Type B pancreatic cell (in vitro differentiated cells): ENCODE measurements around the gene ILRUN. TPM values are rescaled to one million over a fixed set of nuclear protein-coding genes. Genes with fewer than 3 reads are reported as not detected.
"Not testable (repeated sequence)": the region's sequence is repeated elsewhere in the genome, so short reads cannot be mapped to it uniquely, and the experiment has no call there.

Experiments used
- DNase-seq: peaks from one replicate; pipeline ENCODE4 v3.0.0; 2021; ENCODE audit warnings: mixed read lengths; ENCODE audit not compliant: unreplicated experiment; ENCODE audit errors: extremely low spot score
- H3K27ac Mint-ChIP-seq: 2 replicates; pipeline ENCODE4 v1.8.0; 2021; ENCODE audit warnings: mild to moderate bottlenecking, mixed read lengths
- H3K27me3 Mint-ChIP-seq: 2 replicates; pipeline ENCODE4 v1.8.0; 2021; ENCODE audit warnings: mixed read lengths
- H3K36me3 Mint-ChIP-seq: 2 replicates; pipeline ENCODE4 v1.8.0; 2021; ENCODE audit warnings: mixed read lengths
- H3K4me1 Mint-ChIP-seq: one replicate; pipeline ENCODE4 v1.8.0; 2021; ENCODE audit warnings: mixed read lengths; ENCODE audit not compliant: unreplicated experiment
- H3K4me3 Mint-ChIP-seq: 2 replicates; pipeline ENCODE4 v1.8.0; 2021; ENCODE audit warnings: mild to moderate bottlenecking, mixed read lengths
- H3K9me3 Mint-ChIP-seq: 2 replicates; pipeline ENCODE4 v1.8.0; 2021; ENCODE audit warnings: mixed read lengths
- CTCF ChIP-seq: fragments of 200-600 bp; sonication (generic); conservative IDR thresholded peaks from 2 replicates; pipeline ENCODE4 v1.5.0; 2021; ENCODE audit warnings: antibody characterized with exemption, mild to moderate bottlenecking
- long read RNA-seq: library from polyadenylated mRNA; unstranded; transcript quantifications from one replicate; pipeline ENCODE4 v2.0.0, GENCODE V29; 2020
- total RNA-seq: library from RNA; stranded (reverse); gene quantifications from 2 replicates; pipeline ENCODE4 v1.2.1, GENCODE V29; 2021; ENCODE audit warnings: low replicate concordance

Gene ILRUN
- total RNA-seq, result 60.3 and 83.4 TPM in 2 replicates
- long read RNA-seq, full-length matches to known transcripts, result 5 of 43 reads
- long read RNA-seq, partial matches to known transcripts, result 3 of 43 reads
- long read RNA-seq, other reads (novel, unspliced or antisense), result 35 of 43 reads

- H3K27ac Mint-ChIP-seq, result peak within 1 kb of the TSS; percentile 97
- H3K27me3 Mint-ChIP-seq, result no peaks in the 10 kb centered on the region
- H3K36me3 Mint-ChIP-seq, result peaks cover 7% of the 10 kb centered on the region
- TF ChIP-seq CTCF, result no peak
- peaks cover 31% of the 10 kb centered on the region for H3K4me1 Mint-ChIP-seq
- no peaks in the 10 kb centered on the region for H3K9me3 Mint-ChIP-seq
- peak within 1 kb of the TSS; percentile 99 for H3K4me3 Mint-ChIP-seq
- peak; percentile 96 for DNase-seq
These were observed at the start of gene ILRUN for GRCh38 chr6:34696739-34697543. Gene ILRUN (minus strand): TSS chr6:34696767. CDS start chr6:34696603, 164 bp downstream.

GRCh38 chr6:34745277-34746103 is 48.9 kb upstream of the ILRUN start:
- peak overlapping the region; percentile 11 for H3K4me3 Mint-ChIP-seq
- DNase-seq, result no peak
- TF ChIP-seq CTCF, result no peak

GRCh38 chr6:34744294-34744647 is 47.7 kb upstream of the ILRUN start:
- H3K27me3 Mint-ChIP-seq, H3K9me3 Mint-ChIP-seq, H3K27ac Mint-ChIP-seq, H3K36me3 Mint-ChIP-seq, H3K4me1 Mint-ChIP-seq, H3K4me3 Mint-ChIP-seq, DNase-seq: not testable (repeated sequence)

More at GRCh38 chr6:34745277-34746103, 48.9 kb upstream of the ILRUN start:
- H3K27ac Mint-ChIP-seq, result peak overlapping the region; percentile 78
- H3K4me1 Mint-ChIP-seq, result peaks cover 3% of the 10 kb centered on the region
- no peaks in the 10 kb centered on the region for H3K9me3 Mint-ChIP-seq
- no peaks in the 10 kb centered on the region for H3K36me3 Mint-ChIP-seq
- no peaks in the 10 kb centered on the region for H3K27me3 Mint-ChIP-seq

GRCh38 chr6:34743625-34744293 is 47.2 kb upstream of the ILRUN start:
- TF ChIP-seq CTCF, result no peak
- no peak for DNase-seq
- peaks cover 3% of the 10 kb centered on the region for H3K4me1 Mint-ChIP-seq
- H3K27me3 Mint-ChIP-seq, result no peaks in the 10 kb centered on the region
- H3K27ac Mint-ChIP-seq, result no peak overlapping the region
- H3K36me3 Mint-ChIP-seq, result no peaks in the 10 kb centered on the region
- no peaks in the 10 kb centered on the region for H3K9me3 Mint-ChIP-seq
- H3K4me3 Mint-ChIP-seq, result no peak overlapping the region

- Mint-ChIP-seq H3K36me3 (no peaks in the 10 kb centered on the region), H3K27ac (no peak overlapping the region), H3K4me3 (no peak overlapping the region), H3K27me3 (no peaks in the 10 kb centered on the region), H3K4me1 (peaks cover 3% of the 10 kb centered on the region), H3K9me3 (no peaks in the 10 kb centered on the region)
- DNase-seq, result no peak
- TF ChIP-seq CTCF, result no peak
These were observed 45.5 kb upstream of the ILRUN start for GRCh38 chr6:34742094-34742493.
